H1 (cell line): Measurements from ENCODE around the gene CHRNA3.

Experiments used
- BRCA1 ChIP-seq: IDR thresholded peaks from 2 replicates; pipeline ENCODE4 v1.6.1; 2012; ENCODE audit warnings: low read depth, low read length, improper control_type of control experiment
- CHD1 ChIP-seq: IDR thresholded peaks from 2 replicates; pipeline ENCODE4 v1.6.1; 2012; ENCODE audit warnings: low read depth, low read length, improper control_type of control experiment
- EZH2 ChIP-seq: fragments of 200-600 bp; sonication (generic); IDR thresholded peaks from 2 replicates; pipeline ENCODE4 v1.7.1; 2012; ENCODE audit warnings: low read depth, mild to moderate bottlenecking, moderate library complexity, low read length, inconsistent platforms; ENCODE audit not compliant: severe bottlenecking
- POLR2A ChIP-seq, 2 experiments: IDR thresholded peaks; 1 replicate in 1 of 2; 2 replicates in 1 of 2; pipeline ENCODE4 v1.6.1; 2011; ENCODE audit warnings: low read depth in 2 of 2, low read length in 2 of 2, mild to moderate bottlenecking in 2 of 2; ENCODE audit errors: control extremely low read depth in 1 of 2
- SIN3A ChIP-seq, 2 experiments: IDR thresholded peaks in 1 of 2; conservative IDR thresholded peaks in 1 of 2; 2 replicates each; pipeline ENCODE4 v1.6.1; 2011 to 2012; ENCODE audit warnings: low read length in 2 of 2, improper control_type of control experiment in 1 of 2, low read depth in 1 of 2, mild to moderate bottlenecking in 1 of 2
- TF ChIP-seq, protein P1 (sequence below), 3 experiments: IDR thresholded peaks; 1 replicate in 2 of 3; 2 replicates in 1 of 3; pipeline versions ENCODE4 v1.5.1 to v1.6.1; 2011; ENCODE audit warnings: low read length in 3 of 3, mild to moderate bottlenecking in 3 of 3, inconsistent platforms in 2 of 3, low read depth in 1 of 3, moderate library complexity in 1 of 3; ENCODE audit not compliant: insufficient read depth in 1 of 3; ENCODE audit errors: control extremely low read depth in 1 of 3
- TF ChIP-seq, protein P2 (sequence below): IDR thresholded peaks from 2 replicates; pipeline ENCODE4 v1.6.1; 2012; ENCODE audit warnings: low read length, inconsistent platforms
- TF ChIP-seq, protein P3 (sequence below): IDR thresholded peaks from 2 replicates; pipeline ENCODE4 v1.6.1; 2012; ENCODE audit warnings: inconsistent platforms

DNA sequence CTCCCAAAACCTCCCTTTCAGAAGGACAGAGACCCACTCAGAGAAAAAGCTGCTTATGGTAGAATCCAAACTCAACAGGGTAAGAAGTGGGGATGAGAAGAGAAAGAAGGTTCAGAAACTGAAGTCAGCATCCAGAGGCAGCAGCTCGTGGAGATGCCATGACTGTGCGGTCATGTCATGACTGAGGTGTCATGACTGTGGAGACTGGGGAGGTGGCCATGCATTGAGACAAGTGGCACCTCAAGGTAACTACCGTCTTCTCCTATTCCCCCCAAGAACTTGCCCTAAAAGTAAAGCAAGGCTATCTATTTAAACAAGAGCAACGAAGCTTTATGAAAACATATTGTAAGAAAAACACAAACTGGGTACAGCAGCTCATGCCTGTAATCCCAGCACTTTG, 15.1 kb downstream of the CHRNA3 start:
- TF ChIP-seq, protein P1, sequence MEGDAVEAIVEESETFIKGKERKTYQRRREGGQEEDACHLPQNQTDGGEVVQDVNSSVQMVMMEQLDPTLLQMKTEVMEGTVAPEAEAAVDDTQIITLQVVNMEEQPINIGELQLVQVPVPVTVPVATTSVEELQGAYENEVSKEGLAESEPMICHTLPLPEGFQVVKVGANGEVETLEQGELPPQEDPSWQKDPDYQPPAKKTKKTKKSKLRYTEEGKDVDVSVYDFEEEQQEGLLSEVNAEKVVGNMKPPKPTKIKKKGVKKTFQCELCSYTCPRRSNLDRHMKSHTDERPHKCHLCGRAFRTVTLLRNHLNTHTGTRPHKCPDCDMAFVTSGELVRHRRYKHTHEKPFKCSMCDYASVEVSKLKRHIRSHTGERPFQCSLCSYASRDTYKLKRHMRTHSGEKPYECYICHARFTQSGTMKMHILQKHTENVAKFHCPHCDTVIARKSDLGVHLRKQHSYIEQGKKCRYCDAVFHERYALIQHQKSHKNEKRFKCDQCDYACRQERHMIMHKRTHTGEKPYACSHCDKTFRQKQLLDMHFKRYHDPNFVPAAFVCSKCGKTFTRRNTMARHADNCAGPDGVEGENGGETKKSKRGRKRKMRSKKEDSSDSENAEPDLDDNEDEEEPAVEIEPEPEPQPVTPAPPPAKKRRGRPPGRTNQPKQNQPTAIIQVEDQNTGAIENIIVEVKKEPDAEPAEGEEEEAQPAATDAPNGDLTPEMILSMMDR (IDR thresholded peaks at IDR 0.05; ENCODE audit: control extremely low read depth in 1 of 3, insufficient read depth in 1 of 3, low read depth in 1 of 3, low read length in 3 of 3): no peak
- no peak for TF ChIP-seq POLR2A (IDR thresholded peaks at IDR 0.05; ENCODE audit: control extremely low read depth in 1 of 2, low read depth in 2 of 2, low read length in 2 of 2)
- TF ChIP-seq CHD1: no peak
- no peak for TF ChIP-seq SIN3A (conservative IDR thresholded peaks at IDR 0.05 in 1 of 2, IDR thresholded peaks at IDR 0.05 in 1 of 2; ENCODE audit: low read depth in 1 of 2, low read length in 2 of 2)
- no peak for TF ChIP-seq BRCA1
- TF ChIP-seq, protein P2, sequence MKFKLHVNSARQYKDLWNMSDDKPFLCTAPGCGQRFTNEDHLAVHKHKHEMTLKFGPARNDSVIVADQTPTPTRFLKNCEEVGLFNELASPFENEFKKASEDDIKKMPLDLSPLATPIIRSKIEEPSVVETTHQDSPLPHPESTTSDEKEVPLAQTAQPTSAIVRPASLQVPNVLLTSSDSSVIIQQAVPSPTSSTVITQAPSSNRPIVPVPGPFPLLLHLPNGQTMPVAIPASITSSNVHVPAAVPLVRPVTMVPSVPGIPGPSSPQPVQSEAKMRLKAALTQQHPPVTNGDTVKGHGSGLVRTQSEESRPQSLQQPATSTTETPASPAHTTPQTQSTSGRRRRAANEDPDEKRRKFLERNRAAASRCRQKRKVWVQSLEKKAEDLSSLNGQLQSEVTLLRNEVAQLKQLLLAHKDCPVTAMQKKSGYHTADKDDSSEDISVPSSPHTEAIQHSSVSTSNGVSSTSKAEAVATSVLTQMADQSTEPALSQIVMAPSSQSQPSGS: no peak
- TF ChIP-seq, protein P3, sequence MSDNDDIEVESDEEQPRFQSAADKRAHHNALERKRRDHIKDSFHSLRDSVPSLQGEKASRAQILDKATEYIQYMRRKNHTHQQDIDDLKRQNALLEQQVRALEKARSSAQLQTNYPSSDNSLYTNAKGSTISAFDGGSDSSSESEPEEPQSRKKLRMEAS: 0 out of 2 replicates have a peak, but pooled peaks have one; percentile 23
- no peak for TF ChIP-seq EZH2
